OCI-LY3 (cell line): Measurements from ENCODE around the gene CACNA1I.

ENCODE experiments used
- H2AFZ ChIP-seq: fragments of 200-600, 300-600 bp; shearing (Covaris generic); 2 replicates; pipeline ENCODE4 v1.6.0; 2014; ENCODE audit warnings: antibody characterized with exemption, low read depth, low read length
- H3K27ac ChIP-seq: fragments of 200-600, 300-600 bp; sonication (generic); 2 replicates; pipeline ENCODE4 v1.5.1; 2014; ENCODE audit warnings: mild to moderate bottlenecking, low read length, moderate library complexity, mixed read lengths
- H3K27me3 ChIP-seq: fragments of 200-600, 300-600 bp; sonication (generic); 2 replicates; pipeline ENCODE4 v1.6.1; 2014; ENCODE audit warnings: low read depth, low read length, mixed read lengths
- H3K36me3 ChIP-seq: fragments of 200-600, 300-600 bp; sonication (generic); replicated peaks from 2 replicates; pipeline ENCODE3; 2014; ENCODE audit warnings: low read depth, low read length, mixed read lengths
- H3K4me1 ChIP-seq: fragments of 300-600, 200-600 bp; sonication (generic); 2 replicates; pipeline ENCODE4 v1.6.1; 2014; ENCODE audit warnings: low read length, mixed read lengths
- H3K4me2 ChIP-seq: fragments of 200-600, 300-600 bp; sonication (generic); 2 replicates; pipeline ENCODE4 v1.6.1; 2014; ENCODE audit warnings: low read length, mixed read lengths
- H3K4me3 ChIP-seq: fragments of 300-600, 200-600 bp; sonication (generic); 2 replicates; pipeline ENCODE4 v1.5.1; 2014; ENCODE audit warnings: antibody characterized with exemption, mild to moderate bottlenecking, low read length, moderate library complexity
- H3K79me2 ChIP-seq: fragments of 300-600, 200-600 bp; shearing (Covaris generic); 2 replicates; pipeline ENCODE4 v1.6.1; 2014; ENCODE audit warnings: mild to moderate bottlenecking, low read length, mixed read lengths
- H3K9ac ChIP-seq: fragments of 300-600, 200-600 bp; shearing (Covaris generic); 2 replicates; pipeline ENCODE4 v1.6.0; 2014; ENCODE audit warnings: mild to moderate bottlenecking, low read length, moderate library complexity
- H3K9me3 ChIP-seq: fragments of 200-600, 300-600 bp; shearing (Covaris generic); 2 replicates; pipeline ENCODE4 v1.6.1; 2014; ENCODE audit warnings: low read length, mixed read lengths; ENCODE audit not compliant: insufficient read depth
- H4K20me1 ChIP-seq: fragments of 200-600, 300-600 bp; sonication (generic); 2 replicates; pipeline ENCODE4 v1.6.1; 2016; ENCODE audit warnings: low read length, mixed read lengths; ENCODE audit not compliant: insufficient read depth
- CTCF ChIP-seq: fragments of 200-600, 300-600 bp; sonication (generic); IDR thresholded peaks from 2 replicates; pipeline ENCODE4 v1.5.1; 2014; ENCODE audit warnings: antibody characterized with exemption, low read length, low read depth
- EZH2phosphoT487 ChIP-seq: fragments of 200-600 bp; shearing (Covaris generic); IDR thresholded peaks from 2 replicates; pipeline ENCODE4 v1.6.1; 2018; ENCODE audit warnings: antibody characterized with exemption, mixed run types, low read depth

CACNA1I gene

GRCh38 chr22:39537975-39538374 is 32.6 kb upstream of the CACNA1I start:
- H2AFZ ChIP-seq = no peak overlapping the region
- no peak overlapping the region for H3K9ac ChIP-seq
- no peak overlapping the region for H3K27ac ChIP-seq
- H3K36me3 ChIP-seq = no peaks in the 10 kb centered on the region
- TF ChIP-seq EZH2phosphoT487 (no peak), CTCF (no peak)
- no peak overlapping the region for H3K4me2 ChIP-seq
- H3K79me2 ChIP-seq = no peaks in the 10 kb centered on the region
- H3K27me3 ChIP-seq = no peaks in the 10 kb centered on the region
- H3K9me3 ChIP-seq = no peaks in the 10 kb centered on the region
- H3K4me1 ChIP-seq = peaks cover 19% of the 10 kb centered on the region
- no peaks in the 10 kb centered on the region for H4K20me1 ChIP-seq
- H3K4me3 ChIP-seq = no peak overlapping the region

- no peaks in the 10 kb centered on the region for H3K4me1 ChIP-seq
- no peak overlapping the region for H3K4me2 ChIP-seq
- TF ChIP-seq CTCF (peak; percentile 72), EZH2phosphoT487 (no peak)
Measured at GRCh38 chr22:39543095-39543494, 27.5 kb upstream of the CACNA1I start.

GRCh38 chr22:39545386-39546365 is 24.9 kb upstream of the CACNA1I start:
- peaks cover 18% of the 10 kb centered on the region for H3K27me3 ChIP-seq
- H3K9me3 ChIP-seq = no peaks in the 10 kb centered on the region
- no peaks in the 10 kb centered on the region for H3K79me2 ChIP-seq
- H3K4me3 ChIP-seq = no peak overlapping the region
- no peak overlapping the region for H3K4me2 ChIP-seq
- no peaks in the 10 kb centered on the region for H4K20me1 ChIP-seq
- no peak overlapping the region for H3K27ac ChIP-seq
- TF ChIP-seq EZH2phosphoT487 (no peak), CTCF (no peak)
- no peaks in the 10 kb centered on the region for H3K36me3 ChIP-seq
- H3K4me1 ChIP-seq = no peaks in the 10 kb centered on the region
- H2AFZ ChIP-seq = no peak overlapping the region
- no peak overlapping the region for H3K9ac ChIP-seq

More at GRCh38 chr22:39543095-39543494, 27.5 kb upstream of the CACNA1I start:
- Histone ChIP-seq H3K79me2 (no peaks in the 10 kb centered on the region), H4K20me1 (no peaks in the 10 kb centered on the region), H3K9me3 (no peaks in the 10 kb centered on the region), H3K4me3 (no peak overlapping the region), H3K27ac (no peak overlapping the region), H3K27me3 (peaks cover 14% of the 10 kb centered on the region; the same call in 1 of the 2 replicates), H3K9ac (no peak overlapping the region), H2AFZ (no peak overlapping the region), H3K36me3 (no peaks in the 10 kb centered on the region)

GRCh38 chr22:39546889-39547586 is 23.5 kb upstream of the CACNA1I start:
- H4K20me1 ChIP-seq = no peaks in the 10 kb centered on the region
- H3K4me1 ChIP-seq = no peaks in the 10 kb centered on the region
- no peak overlapping the region for H3K4me2 ChIP-seq
- TF ChIP-seq CTCF (no peak), EZH2phosphoT487 (no peak)
- H3K36me3 ChIP-seq = no peaks in the 10 kb centered on the region
- H3K4me3 ChIP-seq = no peak overlapping the region
- H3K27me3 ChIP-seq = peaks cover 18% of the 10 kb centered on the region
- H3K9me3 ChIP-seq = no peaks in the 10 kb centered on the region
- no peak overlapping the region for H3K27ac ChIP-seq
- no peak overlapping the region for H2AFZ ChIP-seq
- no peak overlapping the region for H3K9ac ChIP-seq
- no peaks in the 10 kb centered on the region for H3K79me2 ChIP-seq
